K562 (cell line): Measurements from ENCODE around the gene MCCD1. TPM values are rescaled to one million over a fixed set of nuclear protein-coding genes. Genes with fewer than 3 reads are reported as not detected.

Experiments
- HDAC3 ChIP-seq: fragments of 450-650 bp; IDR thresholded peaks from 2 replicates; pipeline ENCODE4 v1.6.1; 2018; ENCODE audit warnings: borderline replicate concordance, mild to moderate bottlenecking, moderate library complexity; ENCODE audit not compliant: partially characterized antibody
- MEIS2 ChIP-seq: fragments of 450-650 bp; IDR thresholded peaks from 2 replicates; pipeline ENCODE4 v1.6.1; 2014; ENCODE audit warnings: mild to moderate bottlenecking; ENCODE audit not compliant: partially characterized antibody
- MIER1 ChIP-seq: fragments of 450-650 bp; IDR thresholded peaks from 2 replicates; pipeline ENCODE4 v1.6.1; 2016; ENCODE audit warnings: antibody characterized with exemption, mild to moderate bottlenecking, low read depth
- RFX5 ChIP-seq: IDR thresholded peaks from 2 replicates; pipeline ENCODE4 v1.6.1; 2011; ENCODE audit warnings: low read depth, mild to moderate bottlenecking, improper control_type of control experiment, low read length
- SOX6 ChIP-seq: fragments of 450-650 bp; IDR thresholded peaks from 2 replicates; pipeline ENCODE4 v1.6.1; 2014; ENCODE audit warnings: mild to moderate bottlenecking
- TAF9B ChIP-seq: fragments of 450-650 bp; IDR thresholded peaks from 2 replicates; pipeline ENCODE4 v1.6.1; 2018; ENCODE audit warnings: mild to moderate bottlenecking; ENCODE audit not compliant: partially characterized antibody
- XRCC5 ChIP-seq: fragments of 200-400 bp; formaldehyde crosslinking; IDR thresholded peaks from 2 replicates; pipeline ENCODE4 v1.6.1; 2017; ENCODE audit warnings: low read depth, mild to moderate bottlenecking, low read length
- ZNF175 ChIP-seq: fragments of 200-800 bp; sonication (Bioruptor generic); IDR thresholded peaks from 2 replicates; pipeline ENCODE4 v1.6.1; 2016; ENCODE audit warnings: low read depth, mild to moderate bottlenecking, missing genetic modification characterization, missing compliant biosample characterization
- ZNF354B ChIP-seq: fragments of 250-450 bp; sonication (Bioruptor Pico); IDR thresholded peaks from 2 replicates; pipeline ENCODE4 v1.4.0; 2020
- ZNF696 ChIP-seq: fragments of 250-450 bp; sonication (Bioruptor Pico); conservative IDR thresholded peaks from 2 replicates; pipeline ENCODE4 v1.4.0; 2020; ENCODE audit warnings: mild to moderate bottlenecking, moderate library complexity
- ZNF740 ChIP-seq, 3 experiments: fragments of 200-800 bp in 1 of 3; sonication (Bioruptor generic) in 1 of 3; sonication (generic) in 1 of 3; formaldehyde crosslinking in 1 of 3; IDR thresholded peaks; 2 replicates each; pipeline versions ENCODE4 v1.6.1 to v1.8.0; 2016 to 2022; ENCODE audit warnings: mild to moderate bottlenecking in 2 of 3, missing compliant biosample characterization in 2 of 3, missing genetic modification characterization in 2 of 3, missing genetic modification reagents in 1 of 3
- polyA plus RNA-seq, 8 experiments: library from polyadenylated mRNA; depleted of rRNA in 4 of 8; stranded (reverse) in 5 of 8; unstranded in 3 of 8; fragments of >200 nt; fragmentation: Nextera tagmentation in 2 of 8; fragmentation: Illumina TruSeq in 1 of 8; extraction: Ambion mirVana in 2 of 8; extraction: Trizol in 1 of 8; gene quantifications; 2 replicates each; pipeline versions ENCODE4 v1.2.1 to v1.2.3, GENCODE V29; 2011 to 2014; ENCODE audit warnings: inconsistent platforms in 1 of 8, missing spikeins in 1 of 8
- total RNA-seq, 7 experiments: library from RNA; depleted of rRNA in 6 of 7; stranded (reverse); fragments of >200 nt in 6 of 7; fragmentation: Illumina TruSeq in 2 of 7; extraction: Trizol in 2 of 7; gene quantifications; 2 replicates each; pipeline versions ENCODE4 v1.2.1 to v1.2.3, GENCODE V29; 2011 to 2021; ENCODE audit warnings: low replicate concordance in 1 of 7
- TF ChIP-seq, protein P1 (sequence below), 2 experiments: IDR thresholded peaks in 1 of 2; conservative IDR thresholded peaks in 1 of 2; 2 replicates each; pipeline ENCODE4 v1.6.1; 2016; ENCODE audit warnings: low read depth in 2 of 2, mild to moderate bottlenecking in 1 of 2, missing compliant biosample characterization in 1 of 2, missing genetic modification characterization in 1 of 2, moderate library complexity in 1 of 2

Gene MCCD1
- total and polyA plus RNA-seq, 9 of the 15 experiments (the other 6 are each of a cell fraction or from before 2014, with no cell fraction given) = not detected

- 0 out of 2 replicates have a peak, but pooled peaks have one; percentile 26 for TF ChIP-seq XRCC5
- no peak for TF ChIP-seq TAF9B
- no peak for TF ChIP-seq SOX6
- no peak for TF ChIP-seq HDAC3
- no peak for TF ChIP-seq ZNF354B
- TF ChIP-seq ZNF175 (CRISPR knock-in tag) = 0 out of 2 replicates have a peak, but pooled peaks have one; percentile 12
- 0 out of 2 replicates have a peak, but pooled peaks have one; percentile 60 for TF ChIP-seq ZNF696
- TF ChIP-seq RFX5 = no peak
- TF ChIP-seq, protein P1, sequence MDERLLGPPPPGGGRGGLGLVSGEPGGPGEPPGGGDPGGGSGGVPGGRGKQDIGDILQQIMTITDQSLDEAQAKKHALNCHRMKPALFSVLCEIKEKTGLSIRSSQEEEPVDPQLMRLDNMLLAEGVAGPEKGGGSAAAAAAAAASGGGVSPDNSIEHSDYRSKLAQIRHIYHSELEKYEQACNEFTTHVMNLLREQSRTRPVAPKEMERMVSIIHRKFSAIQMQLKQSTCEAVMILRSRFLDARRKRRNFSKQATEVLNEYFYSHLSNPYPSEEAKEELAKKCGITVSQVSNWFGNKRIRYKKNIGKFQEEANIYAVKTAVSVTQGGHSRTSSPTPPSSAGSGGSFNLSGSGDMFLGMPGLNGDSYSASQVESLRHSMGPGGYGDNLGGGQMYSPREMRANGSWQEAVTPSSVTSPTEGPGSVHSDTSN (CRISPR knock-in tag; IDR thresholded peaks at IDR 0.05; ENCODE audit: low read depth) = no peak
- TF ChIP-seq, protein P1 (tag; conservative IDR thresholded peaks at IDR 0.05; ENCODE audit: low read depth) = peak; percentile 50; the same call in 1 of the 2 replicates
- TF ChIP-seq ZNF740 (CRISPR knock-in tag; IDR thresholded peaks at IDR 0.05) = 0 out of 2 replicates have a peak, but pooled peaks have one; percentile 64
- TF ChIP-seq ZNF740 (tag; IDR thresholded peaks at IDR 0.05) = no peak
- peak; percentile 65; the same call in 1 of the 2 replicates for TF ChIP-seq MIER1
- peak; percentile 44 for TF ChIP-seq MEIS2
Observed at GRCh38 chr6:31541059-31541657, 12.4 kb downstream of the MCCD1 start (continued).
